Liver (tissue), 9 donors: Measurements from ENCODE around the gene TBC1D5. TPM values are rescaled to one million over a fixed set of nuclear protein-coding genes. Genes with fewer than 3 reads are reported as not detected.

Experiments
- DNase-seq: peaks from one replicate; pipeline ENCODE4 v3.0.0-alpha.2; 2017; ENCODE audit warnings: low spot score
- H3K27ac ChIP-seq, 2 donors: one replicate each; pipeline ENCODE4 v1.7.0; 2013; ENCODE audit warnings: inconsistent platforms in 2 of 2, low read length in 2 of 2, control low read depth in 1 of 2, low read depth in 1 of 2, mild to moderate bottlenecking in 1 of 2
- H3K27me3 ChIP-seq, 4 donors: one replicate each; pipeline versions ENCODE4 v1.6.1 to v1.7.0; 2013; ENCODE audit warnings: low read length in 3 of 4, inconsistent platforms in 1 of 4, mild to moderate bottlenecking in 1 of 4, moderate library complexity in 1 of 4; ENCODE audit not compliant: control insufficient read depth in 4 of 4, insufficient read depth in 4 of 4
- H3K36me3 ChIP-seq, 4 donors: one replicate each; pipeline versions ENCODE4 v1.6.1 to v1.7.0; 2013; ENCODE audit warnings: low read length in 3 of 4, mild to moderate bottlenecking in 3 of 4, low read depth in 1 of 4, moderate library complexity in 1 of 4; ENCODE audit not compliant: control insufficient read depth in 4 of 4, insufficient read depth in 3 of 4
- H3K4me1 ChIP-seq, 4 donors: one replicate each; pipeline versions ENCODE4 v1.6.1 to v1.7.0; 2013; ENCODE audit warnings: low read length in 3 of 4, mild to moderate bottlenecking in 3 of 4, moderate library complexity in 1 of 4; ENCODE audit not compliant: control insufficient read depth in 4 of 4, insufficient read depth in 4 of 4
- H3K4me3 ChIP-seq, 3 donors: one replicate each; pipeline versions ENCODE4 v1.6.1 to v1.7.0; 2013; ENCODE audit warnings: low read length in 3 of 3, control low read depth in 1 of 3, low read depth in 1 of 3, mild to moderate bottlenecking in 1 of 3
- H3K9ac ChIP-seq, 2 donors: one replicate each; pipeline ENCODE4 v1.7.0; 2013; ENCODE audit warnings: low read length in 2 of 2, mild to moderate bottlenecking in 2 of 2, moderate library complexity in 2 of 2, control low read depth in 1 of 2, low read depth in 1 of 2
- H3K9me3 ChIP-seq, 4 donors: one replicate each; pipeline versions ENCODE4 v1.6.1 to v1.7.0; 2013; ENCODE audit warnings: low read length in 3 of 4; ENCODE audit not compliant: control insufficient read depth in 4 of 4
- ATF3 ChIP-seq: IDR thresholded peaks from 2 replicates; pipeline ENCODE4 v1.6.1; 2016; ENCODE audit warnings: antibody characterized with exemption
- EGR1 ChIP-seq, 2 donors: IDR thresholded peaks; 2 replicates each; pipeline ENCODE4 v1.6.1; 2016 to 2018; ENCODE audit warnings: antibody characterized with exemption in 2 of 2, low read depth in 2 of 2
- FOXA1 ChIP-seq: IDR thresholded peaks from 2 replicates; pipeline ENCODE4 v1.6.1; 2016; ENCODE audit warnings: antibody characterized with exemption
- FOXA2 ChIP-seq: IDR thresholded peaks from 2 replicates; pipeline ENCODE4 v1.6.1; 2016; ENCODE audit warnings: antibody characterized with exemption
- GABPA ChIP-seq, 2 donors: IDR thresholded peaks in 1 of 2; conservative IDR thresholded peaks in 1 of 2; 2 replicates each; pipeline ENCODE4 v1.6.1; 2016; ENCODE audit warnings: antibody characterized with exemption in 2 of 2, mild to moderate bottlenecking in 1 of 2, moderate library complexity in 1 of 2
- HNF4A ChIP-seq, 2 donors: conservative IDR thresholded peaks; 2 replicates each; pipeline ENCODE4 v1.6.1; 2016; ENCODE audit warnings: antibody characterized with exemption in 2 of 2, mild to moderate bottlenecking in 2 of 2
- HNF4G ChIP-seq: IDR thresholded peaks from 2 replicates; pipeline ENCODE4 v1.6.1; 2016; ENCODE audit warnings: antibody characterized with exemption
- JUND ChIP-seq, 2 donors: IDR thresholded peaks; 2 replicates each; pipeline ENCODE4 v1.6.1; 2016; ENCODE audit warnings: antibody characterized with exemption in 2 of 2
- NR2F2 ChIP-seq: IDR thresholded peaks from 2 replicates; pipeline ENCODE4 v1.6.1; 2016; ENCODE audit warnings: antibody characterized with exemption
- RAD21 ChIP-seq, 2 donors: IDR thresholded peaks; 2 replicates each; pipeline ENCODE4 v1.6.1; 2016; ENCODE audit warnings: antibody characterized with exemption in 2 of 2, mild to moderate bottlenecking in 2 of 2
- REST ChIP-seq: IDR thresholded peaks from 2 replicates; pipeline ENCODE4 v1.6.1; 2016; ENCODE audit warnings: antibody characterized with exemption, mild to moderate bottlenecking
- RXRA ChIP-seq, 2 donors: IDR thresholded peaks; 2 replicates each; pipeline ENCODE4 v1.6.1; 2017 to 2018; ENCODE audit warnings: antibody characterized with exemption in 2 of 2, mild to moderate bottlenecking in 1 of 2
- TAF1 ChIP-seq: conservative IDR thresholded peaks from 2 replicates; pipeline ENCODE4 v1.6.1; 2016; ENCODE audit warnings: antibody characterized with exemption, mild to moderate bottlenecking
- YY1 ChIP-seq: IDR thresholded peaks from 2 replicates; pipeline ENCODE4 v1.6.1; 2016; ENCODE audit warnings: antibody characterized with exemption, mild to moderate bottlenecking
- ZBTB33 ChIP-seq: IDR thresholded peaks from 2 replicates; pipeline ENCODE4 v1.6.1; 2016; ENCODE audit warnings: antibody characterized with exemption
- WGBS: extraction: QIAGEN DNeasy Blood & Tissue Kit; methylation state at CpG from one replicate; pipeline ENCODE4 v1.1.7; 2013; 5-methylcytosine and 5-hydroxymethylcytosine counted together
- polyA plus RNA-seq, 2 donors: library from polyadenylated mRNA; stranded (reverse) in 1 of 2; unstranded in 1 of 2; fragments of 200-250 nt in 1 of 2; fragments of >200 nt in 1 of 2; fragmentation: Nextera tagmentation in 1 of 2; extraction: Ambion mirVana in 1 of 2; gene quantifications; one replicate each; pipeline versions ENCODE4 v1.2.1 to v1.2.3, GENCODE V29; 2013 to 2015
- total RNA-seq, 2 donors: library from RNA; depleted of rRNA; stranded (reverse); fragments of >200 nt; gene quantifications; one replicate each; pipeline ENCODE4 v1.2.3, GENCODE V29; 2014
- TF ChIP-seq, protein P1 (sequence below): IDR thresholded peaks from 2 replicates; pipeline ENCODE4 v1.6.1; 2016; ENCODE audit warnings: antibody characterized with exemption
- TF ChIP-seq, protein P2 (sequence below): fragments of 150-350 bp; IDR thresholded peaks from 2 replicates; pipeline ENCODE4 v1.5.1; 2017; ENCODE audit warnings: improper control_type of control experiment, low read depth, low read length; ENCODE audit not compliant: missing input control
- donor health status: healthy.
- donor health status: healthy.
- donor health status: healthy.
- donor health status: healthy.
- donor health status: healthy.

Gene TBC1D5
- total and polyA plus RNA-seq, 4 donors = 9.1 to 45.6 (median 25.6) TPM

DNA sequence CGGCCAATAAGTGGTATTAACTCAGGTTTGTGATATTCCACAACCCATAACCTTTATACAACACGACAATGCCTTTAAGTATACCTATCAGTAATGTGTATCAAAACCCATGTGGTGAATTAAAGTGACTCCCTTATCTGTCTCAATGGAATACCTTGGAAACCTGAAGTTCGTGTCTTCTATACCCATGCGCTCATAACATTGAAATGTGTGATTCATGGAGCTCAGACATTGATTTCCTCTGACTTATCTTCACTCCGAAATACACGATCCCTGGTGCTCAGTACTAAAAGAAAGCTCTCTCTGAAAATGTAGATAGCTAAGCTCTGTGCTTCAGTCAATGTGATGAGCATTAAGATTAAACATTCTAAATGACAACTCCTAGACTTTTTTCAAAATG, 140.3 kb downstream of the TBC1D5 start (continued):
- no peak for TF ChIP-seq REST
- no peak for TF ChIP-seq JUND (IDR thresholded peaks at IDR 0.05)
- no peak for TF ChIP-seq YY1
- no peak for TF ChIP-seq FOXA1
- TF ChIP-seq EGR1 (IDR thresholded peaks at IDR 0.05; ENCODE audit: low read depth in 2 of 2) = no peak
- no peak for TF ChIP-seq ATF3
- TF ChIP-seq NR2F2 = no peak
- no peak for TF ChIP-seq HNF4G
- TF ChIP-seq, protein P1, sequence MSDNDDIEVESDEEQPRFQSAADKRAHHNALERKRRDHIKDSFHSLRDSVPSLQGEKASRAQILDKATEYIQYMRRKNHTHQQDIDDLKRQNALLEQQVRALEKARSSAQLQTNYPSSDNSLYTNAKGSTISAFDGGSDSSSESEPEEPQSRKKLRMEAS = no peak
- TF ChIP-seq HNF4A (conservative IDR thresholded peaks at IDR 0.05) = no peak
- no peak for TF ChIP-seq TAF1
- no peak for TF ChIP-seq RAD21 (IDR thresholded peaks at IDR 0.05)
- no peak for TF ChIP-seq RXRA (IDR thresholded peaks at IDR 0.05)
- no peak for TF ChIP-seq FOXA2
- TF ChIP-seq GABPA (IDR thresholded peaks at IDR 0.05 in 1 of 2, conservative IDR thresholded peaks at IDR 0.05 in 1 of 2) = no peak

GRCh38 chr3:17592956-17593355, 149.5 kb downstream of the TBC1D5 start:
- 98% methylated on average over 5 of the region's 5 CpGs for WGBS
- Histone ChIP-seq H3K27ac (no peak overlapping the region), H3K4me1 (no peaks in the 10 kb centered on the region), H3K9ac (no peak overlapping the region), H3K36me3 (peaks cover 0 to 2% (median 0%) of the 10 kb centered on the region in 4 donors), H3K27me3 (no peaks in the 10 kb centered on the region), H3K9me3 (peaks cover 0 to 8% (median 6%) of the 10 kb centered on the region in 4 donors), H3K4me3 (no peak overlapping the region)
- no peak for DNase-seq
- TF ChIP-seq REST (no peak), ZBTB33 (no peak), EGR1 (IDR thresholded peaks at IDR 0.05; ENCODE audit: low read depth in 2 of 2) (no peak)
- TF ChIP-seq, protein P2, sequence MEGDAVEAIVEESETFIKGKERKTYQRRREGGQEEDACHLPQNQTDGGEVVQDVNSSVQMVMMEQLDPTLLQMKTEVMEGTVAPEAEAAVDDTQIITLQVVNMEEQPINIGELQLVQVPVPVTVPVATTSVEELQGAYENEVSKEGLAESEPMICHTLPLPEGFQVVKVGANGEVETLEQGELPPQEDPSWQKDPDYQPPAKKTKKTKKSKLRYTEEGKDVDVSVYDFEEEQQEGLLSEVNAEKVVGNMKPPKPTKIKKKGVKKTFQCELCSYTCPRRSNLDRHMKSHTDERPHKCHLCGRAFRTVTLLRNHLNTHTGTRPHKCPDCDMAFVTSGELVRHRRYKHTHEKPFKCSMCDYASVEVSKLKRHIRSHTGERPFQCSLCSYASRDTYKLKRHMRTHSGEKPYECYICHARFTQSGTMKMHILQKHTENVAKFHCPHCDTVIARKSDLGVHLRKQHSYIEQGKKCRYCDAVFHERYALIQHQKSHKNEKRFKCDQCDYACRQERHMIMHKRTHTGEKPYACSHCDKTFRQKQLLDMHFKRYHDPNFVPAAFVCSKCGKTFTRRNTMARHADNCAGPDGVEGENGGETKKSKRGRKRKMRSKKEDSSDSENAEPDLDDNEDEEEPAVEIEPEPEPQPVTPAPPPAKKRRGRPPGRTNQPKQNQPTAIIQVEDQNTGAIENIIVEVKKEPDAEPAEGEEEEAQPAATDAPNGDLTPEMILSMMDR = no peak
- TF ChIP-seq, protein P1 = no peak
